NOMO-1 treated with dmso at 0.1 percent for 144 hours (cell line): Measurements from ENCODE around the gene RAD50.

ENCODE experiments used
- DNase-seq: peaks from one replicate; lab custom pipeline; 2025; ENCODE audit not compliant: unreplicated experiment; lab: John Stamatoyannopoulos, UW

RAD50 gene

GRCh38 chr5:132659598-132660493 is 103.1 kb downstream of the RAD50 start:
- DNase-seq = no peak

DNA sequence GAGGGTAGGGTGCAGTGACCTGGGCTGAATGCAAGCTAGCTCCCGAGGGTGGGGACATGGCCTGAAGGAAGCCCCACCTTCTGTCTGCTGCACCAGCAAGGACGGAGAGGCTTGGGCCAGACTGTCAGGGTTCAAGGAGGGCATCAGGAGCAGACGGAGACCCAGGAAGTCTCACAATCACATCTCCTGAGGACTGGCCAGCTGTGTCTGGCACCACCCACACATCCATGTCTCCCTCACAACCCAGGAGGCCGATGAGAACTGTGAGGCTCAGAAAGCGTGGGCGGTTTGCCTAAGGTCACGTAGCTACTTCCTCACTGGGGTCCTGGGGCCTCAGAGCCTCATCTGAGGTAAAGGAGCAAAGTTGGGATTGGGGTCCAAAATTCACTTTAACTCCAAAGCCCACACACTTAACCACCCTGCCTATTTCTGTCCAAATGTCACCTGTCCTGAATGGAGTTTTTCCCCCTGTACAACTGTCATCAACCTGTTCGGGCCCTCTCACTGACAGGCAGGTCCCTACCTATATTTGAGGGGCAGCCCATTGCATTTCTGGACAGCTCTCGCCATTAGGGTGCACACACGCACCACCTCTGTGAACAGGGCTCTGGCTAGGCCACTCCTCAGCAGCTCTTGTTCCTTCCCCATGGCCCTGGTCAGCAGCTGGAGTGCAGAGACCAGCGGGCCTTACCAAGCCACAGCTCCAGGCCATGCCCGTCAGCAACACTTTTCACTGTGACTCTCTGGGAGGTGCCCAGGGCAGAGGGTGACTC is 104.6 kb downstream of the RAD50 start:
- no peak for DNase-seq

DNA sequence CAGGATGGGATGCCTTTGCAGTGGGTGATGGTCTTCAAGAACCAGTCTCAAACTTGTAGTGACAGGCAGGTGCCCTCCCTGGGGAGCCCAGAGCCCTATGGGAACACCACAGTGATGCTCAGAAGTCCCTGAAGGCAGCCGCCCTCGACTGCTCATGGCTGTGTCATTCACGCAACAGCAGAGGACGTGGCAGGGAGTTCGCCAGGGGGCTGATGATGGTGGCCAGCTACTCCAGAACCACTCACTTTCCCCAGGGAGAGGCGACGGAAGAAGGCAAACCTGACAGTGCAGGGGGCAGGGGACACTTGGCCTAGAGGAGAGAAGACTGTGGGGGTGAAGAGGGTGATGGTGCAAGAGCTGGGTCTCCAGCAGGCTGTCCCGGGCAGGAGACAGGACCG is 105.2 kb downstream of the RAD50 start:
- no peak for DNase-seq

DNA sequence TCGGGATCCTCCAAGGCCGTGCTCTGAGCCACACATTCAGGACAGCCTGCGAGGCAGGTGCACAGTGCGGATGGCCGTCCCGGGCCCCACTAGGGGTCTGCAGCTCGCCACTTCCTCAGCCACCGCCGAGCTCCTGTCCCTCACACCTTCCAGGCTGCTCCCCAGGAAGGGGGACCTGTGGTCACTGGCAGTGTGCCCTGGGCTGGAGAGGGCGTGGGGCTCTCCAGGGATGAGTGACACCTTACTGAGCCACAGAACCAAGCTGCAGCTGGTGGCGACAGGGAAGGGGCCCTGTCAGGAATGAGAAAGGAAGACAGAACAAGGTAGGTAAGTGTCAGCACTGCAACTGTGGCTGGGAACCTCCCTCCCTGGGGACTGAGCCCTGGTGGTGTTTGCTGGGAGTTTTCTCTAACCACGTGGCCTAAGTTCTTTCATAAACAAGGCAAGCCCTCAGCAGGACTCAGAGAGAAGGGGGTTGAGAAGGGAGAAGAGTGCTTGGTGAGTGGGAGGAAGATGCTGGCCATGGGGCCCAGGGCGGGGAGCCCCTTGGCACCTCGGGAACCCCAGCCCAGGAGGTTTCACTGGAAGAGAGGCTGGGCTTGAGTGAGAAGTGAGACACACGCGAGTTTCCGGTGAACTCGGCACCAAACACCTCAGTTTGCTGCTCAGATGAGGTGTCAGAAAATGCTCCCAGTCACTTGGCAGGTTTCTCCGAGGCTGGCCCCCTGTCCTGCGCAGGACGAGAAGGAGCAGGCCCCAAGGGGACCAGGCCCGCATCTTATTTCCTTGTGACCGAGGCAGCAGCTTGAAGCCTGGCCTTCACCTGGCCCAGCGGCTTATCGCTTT is 106.4 kb downstream of the RAD50 start:
- no peak for DNase-seq

DNA sequence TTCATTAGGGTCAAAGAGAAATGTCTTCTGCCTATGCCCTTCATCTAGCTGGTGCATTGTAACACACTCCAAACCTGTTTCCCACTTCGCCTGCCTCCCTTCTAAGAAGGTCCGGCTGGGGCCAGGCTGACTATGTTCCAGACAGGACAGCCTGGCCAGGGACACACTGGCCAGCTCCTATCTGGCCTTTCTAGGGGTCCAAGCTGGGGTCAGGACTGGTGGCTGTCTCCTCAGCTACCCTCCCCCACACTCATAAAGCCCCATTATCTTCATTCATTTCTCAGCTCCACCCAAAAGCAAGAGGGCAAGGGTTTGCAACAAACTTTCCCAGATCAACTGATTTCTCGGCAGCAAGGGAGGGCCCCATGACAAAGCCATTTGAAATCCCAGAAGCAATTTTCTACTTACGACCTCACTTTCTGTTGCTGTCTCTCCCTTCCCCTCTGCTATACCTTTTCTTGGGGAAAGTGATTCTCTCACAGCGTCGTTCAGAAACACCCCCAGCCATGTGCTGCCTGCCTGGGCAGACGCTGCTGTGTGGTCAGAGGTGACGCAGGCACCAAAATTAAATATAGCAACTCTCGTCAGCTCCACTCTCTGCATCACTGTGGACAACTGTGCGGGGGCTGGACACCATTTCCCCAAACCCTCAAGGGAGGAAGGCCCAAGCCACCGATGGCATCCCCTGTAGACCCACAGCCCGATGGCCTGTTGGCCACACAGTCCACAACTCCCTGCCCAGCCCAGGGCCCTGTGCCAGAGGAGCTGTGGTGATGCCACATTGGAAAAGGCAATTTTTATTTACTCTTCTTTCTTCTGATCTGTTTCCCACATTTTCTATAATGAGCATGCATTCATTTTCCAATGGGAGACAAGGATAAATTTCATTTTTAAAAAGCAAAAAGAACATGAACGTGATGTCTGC is 107.3 kb downstream of the RAD50 start:
- DNase-seq = no peak

DNA sequence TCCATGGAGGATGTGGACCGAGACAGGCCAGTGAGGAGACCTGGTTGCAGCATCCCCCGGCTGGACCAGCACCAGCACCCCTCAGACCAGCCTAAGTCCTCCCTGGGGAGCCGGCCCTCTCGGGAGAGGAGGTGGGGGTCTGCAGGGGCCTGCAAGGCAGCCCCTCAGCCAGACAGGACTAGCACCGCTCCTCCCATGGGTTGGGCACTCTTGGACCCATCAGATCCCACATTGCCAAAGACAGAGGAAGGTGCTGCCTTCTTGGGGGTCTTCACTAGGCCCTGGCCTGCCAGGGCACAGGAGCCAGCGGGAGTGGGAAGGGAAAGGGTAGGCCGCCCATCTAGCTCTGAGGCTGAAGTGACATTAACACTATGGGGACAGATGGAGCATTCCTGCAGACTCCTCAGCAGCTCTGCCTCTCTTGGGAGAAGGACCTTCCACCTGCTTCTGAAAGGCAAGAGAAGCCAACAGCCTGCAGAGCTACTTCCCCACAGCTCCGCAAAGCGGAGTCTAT is 108.0 kb downstream of the RAD50 start:
- no peak for DNase-seq

GRCh38 chr5:132665574-132666080 is 108.8 kb downstream of the RAD50 start:
- no peak for DNase-seq

DNA sequence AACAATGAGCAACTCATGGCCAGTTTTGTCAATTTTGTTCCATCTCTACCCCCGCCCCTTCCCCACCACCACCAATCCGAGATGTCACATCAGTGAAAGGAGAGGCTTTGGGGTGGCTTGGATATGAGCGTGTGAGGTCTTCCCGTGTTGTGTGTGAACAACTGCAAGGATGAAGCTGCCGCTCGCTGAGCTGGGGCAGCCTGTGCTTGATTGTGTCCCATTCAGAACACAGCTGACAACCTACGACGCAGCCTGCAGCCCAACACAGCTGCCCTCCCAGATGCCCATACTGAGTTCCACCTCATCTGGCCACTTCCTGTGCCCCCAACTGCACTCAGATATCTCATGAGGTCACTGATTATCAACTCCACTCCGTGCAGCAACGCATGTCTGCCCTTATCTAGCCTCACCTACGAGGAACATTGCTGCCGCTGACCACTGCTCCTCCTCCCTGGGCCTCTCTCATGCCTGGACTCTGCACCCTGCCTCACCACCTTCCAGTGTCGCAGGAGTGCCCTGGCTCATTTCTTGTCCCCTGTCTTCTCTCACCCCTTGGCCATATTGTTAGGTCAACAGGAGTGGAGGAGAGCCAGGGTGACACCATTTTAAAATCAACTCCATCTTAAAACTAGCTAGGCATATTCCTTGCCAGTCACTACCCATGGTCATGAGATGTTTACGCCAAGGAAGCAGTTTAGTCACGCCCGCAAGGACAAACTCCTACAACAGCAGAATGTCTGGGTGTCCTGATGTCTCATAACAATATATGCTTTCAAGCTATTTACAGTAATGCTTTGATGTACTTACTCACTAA is 109.7 kb downstream of the RAD50 start:
- no peak for DNase-seq

DNA sequence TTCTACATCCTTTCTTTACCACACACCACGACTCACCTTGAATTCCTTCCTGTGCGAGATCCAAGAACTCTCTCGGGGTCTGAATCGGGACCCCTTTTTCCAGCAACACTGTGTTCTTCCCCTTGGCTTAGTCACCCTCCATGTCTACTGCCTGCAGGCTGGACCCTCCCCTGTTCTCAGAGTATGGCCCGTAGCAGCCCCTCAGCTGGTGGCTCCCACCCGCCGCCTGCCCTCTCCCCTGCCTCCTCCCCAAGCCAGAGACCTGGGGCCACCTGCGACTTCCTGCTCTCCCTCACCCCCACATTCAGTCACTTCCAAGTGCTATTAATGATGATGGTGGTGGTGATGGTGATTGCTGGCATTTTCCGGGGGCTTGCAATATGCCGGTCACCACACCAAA is 110.5 kb downstream of the RAD50 start:
- no peak for DNase-seq

DNA sequence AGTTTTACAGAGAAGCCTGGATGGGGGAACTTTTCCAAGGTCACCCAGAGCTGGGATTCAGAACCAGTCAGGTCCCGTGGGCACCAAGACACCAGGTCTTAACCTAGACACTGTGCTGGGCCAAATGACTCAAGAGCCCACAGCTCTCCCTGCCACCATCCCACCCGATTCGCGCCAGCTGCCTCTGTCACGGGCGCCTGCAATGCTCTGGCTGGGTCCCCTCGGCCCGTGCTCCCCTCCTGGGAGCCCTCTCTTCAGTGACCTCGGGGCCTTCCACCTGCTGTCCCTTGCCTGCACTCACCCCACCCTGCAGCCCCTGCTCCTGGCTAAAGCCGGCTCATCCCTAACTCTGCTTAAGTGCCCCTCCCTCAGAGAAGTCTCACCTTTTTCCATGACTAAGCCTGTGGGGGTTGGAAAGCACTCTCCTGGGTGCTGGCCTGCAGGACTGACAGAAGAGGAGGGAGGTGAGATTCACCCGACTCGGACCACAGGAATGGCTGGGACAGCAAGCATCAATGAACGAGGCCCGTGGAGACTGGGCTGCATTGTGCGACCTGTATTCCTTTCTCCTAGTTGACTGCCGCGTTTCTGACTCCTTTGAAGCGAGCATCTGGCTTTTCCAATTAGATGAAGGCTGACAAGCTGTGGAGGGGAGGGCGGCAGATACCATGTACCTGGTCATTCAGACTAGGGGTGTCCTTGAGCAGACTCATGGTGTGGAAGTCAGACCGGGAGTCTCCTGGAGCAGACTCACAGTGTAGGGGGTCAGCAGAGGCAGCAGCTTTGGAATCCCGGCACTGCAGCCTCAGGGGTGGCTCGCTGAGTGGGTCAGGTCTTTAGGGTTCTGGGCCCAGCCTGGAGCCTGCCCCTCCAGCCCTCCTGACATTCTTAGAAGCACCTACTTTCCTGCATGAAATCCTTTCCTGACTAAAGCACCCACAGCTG is 111.3 kb downstream of the RAD50 start:
- DNase-seq = no peak

- no peak for DNase-seq
These were observed 112.1 kb downstream of the RAD50 start for GRCh38 chr5:132668706-132669454.

- no peak for DNase-seq
These were observed 112.7 kb downstream of the RAD50 start for GRCh38 chr5:132669455-132669820.

DNA sequence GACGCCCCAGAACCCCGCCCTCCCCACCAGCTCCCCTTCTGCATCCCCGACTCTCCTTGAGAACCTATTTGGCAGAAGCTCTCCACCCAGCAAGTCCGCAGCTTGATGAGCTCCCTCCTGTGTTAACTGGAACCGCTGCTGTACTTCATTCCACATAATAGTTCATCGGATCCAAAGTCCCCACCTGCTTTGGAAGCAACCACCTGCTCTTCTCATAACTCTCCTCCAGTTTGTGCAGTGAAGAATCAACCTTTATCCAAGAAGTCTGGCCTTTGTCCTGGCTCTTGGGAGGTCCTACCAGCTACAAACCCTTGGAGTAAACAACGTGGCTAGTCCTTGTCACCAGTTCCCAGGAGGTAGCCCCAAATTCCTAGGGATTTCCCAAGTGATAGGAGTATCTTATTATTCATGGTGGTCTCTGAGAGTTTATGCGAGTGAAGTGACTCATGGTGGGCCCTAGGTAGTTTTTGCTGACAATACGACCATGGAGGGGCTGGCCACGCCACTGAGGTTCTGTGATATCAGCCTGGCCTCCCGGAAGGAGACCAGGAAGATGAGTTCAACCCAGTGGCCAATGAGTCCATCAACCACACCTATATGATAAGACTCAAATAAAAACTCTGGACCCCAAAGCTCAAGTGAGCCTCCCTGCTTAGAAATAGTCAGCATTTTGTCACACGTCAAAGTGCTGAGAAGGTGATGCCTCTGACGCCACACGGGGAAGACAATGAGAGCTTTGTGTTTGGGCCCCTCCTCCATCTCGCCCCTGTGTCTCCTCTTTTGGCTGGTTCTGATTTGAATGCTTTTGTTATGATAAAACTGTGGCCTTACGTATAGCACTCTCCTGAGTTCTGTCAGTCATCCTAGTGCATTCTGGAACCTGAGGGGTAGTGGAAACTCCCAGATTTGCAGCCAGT is 113.4 kb downstream of the RAD50 start:
- no peak for DNase-seq

DNA sequence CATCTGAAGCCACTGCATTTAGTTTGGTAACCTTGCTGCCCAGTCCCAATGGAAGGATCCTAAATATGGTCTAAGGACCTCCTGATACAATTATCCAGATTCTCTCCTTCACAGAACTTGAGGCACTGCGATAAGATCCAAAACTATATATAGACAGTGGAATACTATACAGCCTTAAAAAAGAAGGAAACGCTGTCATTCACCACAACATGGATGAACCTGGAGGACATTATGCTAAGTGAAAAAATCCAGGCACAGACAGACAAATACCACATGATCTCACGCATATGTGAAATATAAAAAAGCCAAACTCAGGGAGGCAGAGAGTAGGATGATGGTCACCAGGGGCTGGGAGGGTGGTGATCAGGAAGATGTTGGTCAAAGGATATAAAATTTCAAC is 114.2 kb downstream of the RAD50 start:
- DNase-seq = no peak

DNA sequence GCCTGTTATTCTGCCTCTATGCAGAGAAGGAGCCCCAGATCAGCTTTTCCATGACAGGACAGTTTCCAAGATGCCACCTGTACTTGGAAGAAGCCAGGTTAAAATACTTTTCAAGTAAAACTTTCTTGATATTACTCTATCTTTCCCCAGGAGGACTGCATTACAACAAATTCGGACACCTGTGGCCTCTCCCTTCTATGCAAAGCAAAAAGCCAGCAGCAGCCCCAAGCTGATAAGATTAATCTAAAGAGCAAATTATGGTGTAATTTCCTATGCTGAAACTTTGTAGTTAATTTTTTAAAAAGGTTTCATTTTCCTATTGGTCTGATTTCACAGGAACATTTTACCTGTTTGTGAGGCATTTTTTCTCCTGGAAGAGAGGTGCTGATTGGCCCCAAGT is 116.7 kb downstream of the RAD50 start:
- DNase-seq = no peak

DNA sequence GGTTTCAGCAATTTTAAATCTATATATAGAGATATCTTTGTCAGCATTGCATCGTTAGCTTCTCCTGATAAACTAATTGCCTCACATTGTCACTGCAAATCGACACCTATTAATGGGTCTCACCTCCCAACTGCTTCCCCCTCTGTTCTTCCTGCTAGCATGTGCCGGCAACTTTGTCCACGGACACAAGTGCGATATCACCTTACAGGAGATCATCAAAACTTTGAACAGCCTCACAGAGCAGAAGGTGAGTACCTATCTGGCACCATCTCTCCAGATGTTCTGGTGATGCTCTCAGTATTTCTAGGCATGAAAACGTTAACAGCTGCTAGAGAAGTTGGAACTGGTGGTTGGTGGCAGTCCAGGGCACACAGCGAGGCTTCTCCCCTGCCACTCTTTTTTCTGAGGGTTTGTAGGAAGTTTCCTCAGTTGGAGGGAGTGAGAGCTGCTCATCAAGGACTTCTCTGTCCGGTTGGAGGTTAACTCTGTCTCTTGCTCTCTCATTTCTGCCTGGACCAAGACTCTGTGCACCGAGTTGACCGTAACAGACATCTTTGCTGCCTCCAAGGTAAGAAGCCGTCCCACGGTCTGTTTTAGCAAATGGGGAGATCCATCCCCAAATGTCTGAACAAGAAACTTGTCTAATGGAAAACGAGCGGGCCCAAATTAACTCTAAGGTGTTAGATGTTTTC is 117.3 kb downstream of the RAD50 start, which contains the start of gene IL4:
Gene IL4, plus strand, starts transcription at position 51 of the 692 bp plus-strand sequence. Its CDS starts 62 bp downstream, at position 113.
- no peak for DNase-seq
